Endothelial cell of umbilical vein (primary cell): ENCODE results near the gene CDR2L. TPM values are rescaled to one million over a fixed set of nuclear protein-coding genes. Genes with fewer than 3 reads are reported as not detected.

Source experiments
- BruUV-seq: library from RNA; stranded (reverse); fragments of 400-500 nt; replicated peaks from 2 replicates; lab custom pipeline; 2021; lab: Mats Ljungman, UMichigan
- CTCF ChIA-PET: fragments of 300-600, 350-600 bp; sonication (Branson Sonifier 250); formaldehyde crosslinking; loops from one replicate; lab custom pipeline; 2021; ENCODE audit warnings: antibody characterized with exemption, inconsistent platforms; lab: Charles Lee
- POLR2A ChIA-PET: fragments of 300-600, 350-600 bp; sonication (Branson Sonifier 250); formaldehyde crosslinking; loops from one replicate; lab custom pipeline; 2021; ENCODE audit warnings: antibody characterized with exemption, inconsistent platforms; lab: Charles Lee
- DNase-seq: peaks from one replicate; pipeline ENCODE4 v3.0.0-alpha.2; 2011; ENCODE audit warnings: low read depth, low spot score
- FAIRE-seq: peaks from 2 replicates; lab custom pipeline; 2011; peaks lifted over from hg19 to GRCh38; lab: Jason Lieb, UNC
- H2AFZ ChIP-seq: 2 replicates; pipeline ENCODE4 v1.6.0; 2012; ENCODE audit warnings: low read depth, low read length, control low read depth, inconsistent platforms
- H3K27ac ChIP-seq: 2 replicates; pipeline ENCODE4 v1.5.1; 2011; ENCODE audit warnings: low read depth, mild to moderate bottlenecking, control low read depth, low read length, moderate library complexity; ENCODE audit not compliant: insufficient read depth
- H3K27me3 ChIP-seq, 2 experiments: 2 replicates each; pipeline versions ENCODE4 v1.6.0 to v1.6.1; 2011; ENCODE audit warnings: low read length in 2 of 2, mixed read lengths in 1 of 2; ENCODE audit not compliant: control insufficient read depth in 2 of 2, insufficient read depth in 2 of 2
- H3K36me3 ChIP-seq, 2 experiments: 2 replicates in 1 of 2; 3 replicates in 1 of 2; pipeline ENCODE4 v1.5.1; 2011; ENCODE audit warnings: low read length in 2 of 2, mild to moderate bottlenecking in 1 of 2, moderate library complexity in 1 of 2; ENCODE audit not compliant: control insufficient read depth in 2 of 2, insufficient read depth in 2 of 2; ENCODE audit errors: extremely low read depth in 1 of 2
- H3K4me1 ChIP-seq: 3 replicates; pipeline ENCODE4 v1.5.1; 2011; ENCODE audit warnings: mild to moderate bottlenecking, low read length; ENCODE audit not compliant: control insufficient read depth, insufficient read depth; ENCODE audit errors: extremely low read depth
- H3K4me2 ChIP-seq: 2 replicates; pipeline ENCODE4 v1.6.1; 2011; ENCODE audit warnings: low read length, control low read depth, mixed read lengths; ENCODE audit not compliant: insufficient read depth
- H3K4me3 ChIP-seq, 3 experiments: fragments of 200-600 bp in 1 of 3; sonication (generic), shearing (Covaris generic) in 1 of 3; replicated peaks in 1 of 3; 2 replicates each; pipeline ENCODE4 v1.5.1; 2011 to 2016; ENCODE audit warnings: control low read depth in 3 of 3, low read length in 3 of 3, mild to moderate bottlenecking in 2 of 3, inconsistent platforms in 1 of 3, low read depth in 1 of 3, moderate library complexity in 1 of 3; ENCODE audit not compliant: insufficient read depth in 1 of 3
- H3K79me2 ChIP-seq: 2 replicates; pipeline ENCODE4 v1.6.0; 2012; ENCODE audit warnings: low read length, inconsistent platforms; ENCODE audit not compliant: control insufficient read depth, insufficient read depth
- H3K9ac ChIP-seq: replicated peaks from 2 replicates; pipeline ENCODE3; 2011; ENCODE audit warnings: low read length, control low read depth; ENCODE audit not compliant: insufficient read depth; ENCODE audit errors: extremely low read depth
- H3K9me1 ChIP-seq: replicated peaks from 3 replicates; pipeline ENCODE4 v1.6.0; 2011; ENCODE audit warnings: mild to moderate bottlenecking, low read length; ENCODE audit not compliant: control insufficient read depth, insufficient read depth; ENCODE audit errors: extremely low read depth
- H3K9me3 ChIP-seq: replicated peaks from 2 replicates; pipeline ENCODE4 v1.5.1; 2012; ENCODE audit warnings: low read length, inconsistent platforms; ENCODE audit not compliant: control insufficient read depth, insufficient read depth
- H4K20me1 ChIP-seq: replicated peaks from 2 replicates; pipeline ENCODE3; 2011; ENCODE audit warnings: mild to moderate bottlenecking, low read length; ENCODE audit not compliant: control insufficient read depth, insufficient read depth; ENCODE audit errors: extremely low read depth
- EZH2 ChIP-seq: IDR thresholded peaks from 2 replicates; pipeline ENCODE4 v1.6.1; 2012; ENCODE audit warnings: borderline replicate concordance, low read depth, mild to moderate bottlenecking, moderate library complexity, low read length, inconsistent platforms; ENCODE audit not compliant: severe bottlenecking
- FOS ChIP-seq: IDR thresholded peaks from 2 replicates; pipeline ENCODE4 v1.6.1; 2011; ENCODE audit warnings: mild to moderate bottlenecking, low read length, moderate library complexity, borderline replicate concordance; ENCODE audit not compliant: insufficient read depth
- GATA2 ChIP-seq: IDR thresholded peaks from 2 replicates; pipeline ENCODE4 v1.7.0; 2011; ENCODE audit warnings: low read depth, mild to moderate bottlenecking, moderate library complexity, mixed read lengths, low read length; ENCODE audit not compliant: insufficient read length, insufficient read depth
- JUN ChIP-seq: IDR thresholded peaks from 2 replicates; pipeline ENCODE4 v1.6.1; 2011; ENCODE audit warnings: borderline replicate concordance, low read depth; ENCODE audit not compliant: insufficient read length, insufficient read depth
- dilution Hi-C: fragments of 300-500 bp; cut with MboI; formaldehyde crosslinking; loops from one replicate; pipeline ENCODE4 v1.15.0; 2019; ENCODE audit warnings: low sequenced_read_pairs; ENCODE audit not compliant: extremely low pct_ligation_motif_present
- intact Hi-C: fragments of 100-400 bp; cut with micrococcal nuclease; formaldehyde crosslinking; loops from one replicate; pipeline ENCODE4 v1.10.0; 2022
- polyA plus RNA-seq, 4 experiments: library from polyadenylated mRNA; depleted of rRNA in 3 of 4; stranded (reverse) in 3 of 4; unstranded in 1 of 4; fragments of >200 nt; gene quantifications; 2 replicates each; pipeline versions ENCODE4 v1.2.1 to v1.2.3, GENCODE V29; 2011 to 2012; ENCODE audit warnings: missing spikeins in 1 of 4
- small RNA-seq: library from RNA; depleted of rRNA; stranded (forward); fragments of <200 nt; gene quantifications from one replicate; pipeline ENCODE3, GENCODE V24; 2012; ENCODE audit warnings: low replicate concordance, low read depth; ENCODE audit not compliant: insufficient read depth, insufficient read length
- total RNA-seq: library from RNA; stranded (reverse); gene quantifications from 2 replicates; pipeline ENCODE4 v1.2.3, GENCODE V29; 2021
- TF ChIP-seq, protein P1 (sequence below): IDR thresholded peaks from 2 replicates; pipeline ENCODE4 v1.6.1; 2011; ENCODE audit not compliant: insufficient read depth, insufficient read length

CDR2L gene
- total and polyA plus RNA-seq, 2 donors (not counting 3 experiments of a cell fraction or from before 2014, with no cell fraction given) = 22.2 to 34.9 TPM

DNA sequence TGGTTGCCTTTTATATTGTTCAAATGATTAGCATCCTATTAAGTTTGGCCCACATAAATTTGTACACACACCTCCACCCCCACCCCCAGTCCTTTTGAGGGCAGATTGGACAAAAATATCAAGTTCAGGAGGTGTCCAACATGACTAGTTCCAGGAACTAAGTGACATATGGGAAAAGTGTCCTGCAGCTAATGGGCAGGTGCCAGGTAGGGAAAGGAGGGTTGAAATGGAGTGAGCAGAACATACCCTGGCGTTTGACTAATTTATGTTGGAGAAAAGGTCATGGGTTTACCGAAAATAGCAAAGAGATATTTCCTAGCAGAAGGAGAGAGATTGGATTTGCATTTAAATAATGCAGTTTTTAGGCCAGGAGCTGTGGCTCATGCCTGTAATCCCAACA is 64.5 kb downstream of the CDR2L start:
- dilution Hi-C loops (no loop called here), intact Hi-C loops (no loop called here)
- Histone ChIP-seq H2AFZ (no peak overlapping the region), H3K9me1 (no peaks in the 10 kb centered on the region), H3K4me3 (no peak overlapping the region), H3K79me2 (peaks cover 8% of the 10 kb centered on the region), H4K20me1 (no peaks in the 10 kb centered on the region), H3K4me1 (peaks cover 13% of the 10 kb centered on the region), H3K9ac (no peak overlapping the region), H3K36me3 (peaks cover 6 to 10% of the 10 kb centered on the region in 2 experiments), H3K27ac (no peak overlapping the region), H3K4me2 (no peak overlapping the region), H3K27me3 (no peaks in the 10 kb centered on the region), H3K9me3 (no peaks in the 10 kb centered on the region)
- BruUV-seq = no TSS peak
- POLR2A ChIA-PET = no interaction called here
- no peak for DNase-seq
- TF ChIP-seq EZH2 = no peak
- TF ChIP-seq, protein P1, sequence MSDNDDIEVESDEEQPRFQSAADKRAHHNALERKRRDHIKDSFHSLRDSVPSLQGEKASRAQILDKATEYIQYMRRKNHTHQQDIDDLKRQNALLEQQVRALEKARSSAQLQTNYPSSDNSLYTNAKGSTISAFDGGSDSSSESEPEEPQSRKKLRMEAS = no peak
- no peak for TF ChIP-seq JUN
- no peak for TF ChIP-seq FOS
- TF ChIP-seq GATA2 = no peak
- CTCF ChIA-PET = no interaction called here
- no peak for FAIRE-seq

Small RNA genes lying within 50 kb of the gene (small RNA-seq; reads per million reads assigned to genes)
- not detected for gene RN7SL573P
- not detected for gene RNU6-362P

Other genes starting within 250 kb of the CDR2L start
- gene NHERF1, start 239.0 kb upstream of the CDR2L start, total RNA-seq = 26.8 and 26.9 TPM in 2 replicates
- gene NHERF1, start 239.0 kb upstream of the CDR2L start, polyA plus RNA-seq = 22.4 and 24.4 TPM in 2 replicates
- 44.8 and 45.8 TPM in 2 replicates for gene NAT9, start 211.3 kb upstream of the CDR2L start, total RNA-seq
- gene NAT9, start 211.3 kb upstream of the CDR2L start, polyA plus RNA-seq = 37.2 and 39.3 TPM in 2 replicates
- gene GRIN2C, start 127.7 kb upstream of the CDR2L start, total RNA-seq = 0.09 and 0.60 TPM in 2 replicates
- 0.03 and 0.04 TPM in 2 replicates for gene GRIN2C, start 127.7 kb upstream of the CDR2L start, polyA plus RNA-seq
- 30.9 and 33.4 TPM in 2 replicates for gene FDXR, start 114.6 kb upstream of the CDR2L start, total RNA-seq
- gene FDXR, start 114.6 kb upstream of the CDR2L start, polyA plus RNA-seq = 19.7 and 20.4 TPM in 2 replicates
- not detected in 2 replicates for gene FADS6, start 94.0 kb upstream of the CDR2L start, total RNA-seq
- not detected in 2 replicates for gene FADS6, start 94.0 kb upstream of the CDR2L start, polyA plus RNA-seq
- not detected in 2 replicates for gene USH1G, start 64.4 kb upstream of the CDR2L start, total RNA-seq
- gene USH1G, start 64.4 kb upstream of the CDR2L start, polyA plus RNA-seq = not detected in 2 replicates
- not detected in 2 replicates for gene OTOP2, start 63.4 kb upstream of the CDR2L start, total RNA-seq
- gene OTOP2, start 63.4 kb upstream of the CDR2L start, polyA plus RNA-seq = not detected in 2 replicates
- not detected in 2 replicates for gene OTOP3, start 51.7 kb upstream of the CDR2L start, total RNA-seq
- not detected in 2 replicates for gene OTOP3, start 51.7 kb upstream of the CDR2L start, polyA plus RNA-seq
- gene HID1, start 14.9 kb upstream of the CDR2L start, total RNA-seq = 36.8 and 41.4 TPM in 2 replicates
- gene HID1, start 14.9 kb upstream of the CDR2L start, polyA plus RNA-seq = 53.3 and 63.4 TPM in 2 replicates
- 38.0 and 38.8 TPM in 2 replicates for gene MRPL58, start 25.0 kb downstream of the CDR2L start, total RNA-seq
- gene MRPL58, start 25.0 kb downstream of the CDR2L start, polyA plus RNA-seq = 28.7 and 43.7 TPM in 2 replicates
- 200 and 202 TPM in 2 replicates for gene ATP5PD, start 59.3 kb downstream of the CDR2L start, total RNA-seq
- gene ATP5PD, start 59.3 kb downstream of the CDR2L start, polyA plus RNA-seq = 176 and 182 TPM in 2 replicates
- 20.6 and 23.2 TPM in 2 replicates for gene KCTD2, start 59.6 kb downstream of the CDR2L start, total RNA-seq
- 24.3 and 24.8 TPM in 2 replicates for gene KCTD2, start 59.6 kb downstream of the CDR2L start, polyA plus RNA-seq
- 16.4 and 17.4 TPM in 2 replicates for gene SLC16A5, start 100.3 kb downstream of the CDR2L start, total RNA-seq
- 23.3 and 31.9 TPM in 2 replicates for gene SLC16A5, start 100.3 kb downstream of the CDR2L start, polyA plus RNA-seq
- 14.5 and 15.7 TPM in 2 replicates for gene ARMC7, start 122.3 kb downstream of the CDR2L start, total RNA-seq
- gene ARMC7, start 122.3 kb downstream of the CDR2L start, polyA plus RNA-seq = 11.8 and 13.1 TPM in 2 replicates
- 32.6 and 39.2 TPM in 2 replicates for gene NT5C, start 144.1 kb downstream of the CDR2L start, total RNA-seq
- 29.1 and 38.0 TPM in 2 replicates for gene NT5C, start 144.1 kb downstream of the CDR2L start, polyA plus RNA-seq
- 352 and 364 TPM in 2 replicates for gene JPT1, start 166.9 kb downstream of the CDR2L start, total RNA-seq
- 143 and 212 TPM in 2 replicates for gene JPT1, start 166.9 kb downstream of the CDR2L start, polyA plus RNA-seq
- gene SUMO2, start 195.3 kb downstream of the CDR2L start, total RNA-seq = 424 and 437 TPM in 2 replicates
- gene SUMO2, start 195.3 kb downstream of the CDR2L start, polyA plus RNA-seq = 62.0 and 75.6 TPM in 2 replicates
- 98.3 and 105 TPM in 2 replicates for gene NUP85, start 218.0 kb downstream of the CDR2L start, total RNA-seq
- gene NUP85, start 218.0 kb downstream of the CDR2L start, polyA plus RNA-seq = 116 and 120 TPM in 2 replicates